Measurements from ENCODE around the gene ZBTB46.

GRCh38 chr20:63697868-63698545 lies 133.1 kb downstream of the ZBTB46 start:
- no peak for TF ChIP-seq CTCF (IDR thresholded peaks at IDR 0.05; ENCODE audit: insufficient read depth, low read length, poor library complexity, severe bottlenecking)
- no peak for TF ChIP-seq EZH2phosphoT487 (conservative IDR thresholded peaks at IDR 0.05; ENCODE audit: low read length)

Data from SU-DHL-6 (cell line).